Hepatocyte (in vitro differentiated cells): ENCODE data around the gene LMAN2L.

ENCODE experiments used
- EZH2 ChIP-seq: fragments of 200-600 bp; sonication (generic); IDR thresholded peaks from 2 replicates; pipeline ENCODE4 v1.6.1; 2016; ENCODE audit warnings: antibody characterized with exemption, mild to moderate bottlenecking, borderline replicate concordance
- TF ChIP-seq, protein P1 (sequence below): fragments of 200-600 bp; sonication (generic); IDR thresholded peaks from 2 replicates; pipeline ENCODE4 v1.5.1; 2016; ENCODE audit warnings: antibody characterized with exemption, mild to moderate bottlenecking; ENCODE audit not compliant: poor library complexity

DNA sequence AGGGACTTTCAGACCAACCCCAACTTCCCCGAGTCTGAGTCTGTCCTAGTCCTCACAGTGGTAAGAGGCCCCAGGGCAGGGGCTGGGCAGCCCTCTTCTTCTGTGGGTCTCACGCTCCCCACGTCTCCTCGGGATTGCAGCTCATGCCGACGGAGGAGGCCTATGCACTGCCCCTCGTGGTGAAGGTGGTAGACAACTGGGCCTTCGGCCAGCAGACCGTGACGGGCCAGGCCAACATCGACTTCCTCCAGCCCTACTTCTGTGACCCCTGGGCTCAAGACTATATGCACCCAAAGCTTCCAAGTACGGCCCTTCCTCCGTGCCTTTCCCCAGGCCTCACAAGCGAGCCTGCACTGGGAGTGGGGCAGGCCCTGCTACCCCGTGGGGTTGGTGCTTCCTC, 44.3 kb downstream of the LMAN2L start:
- TF ChIP-seq EZH2, result no peak
- TF ChIP-seq, protein P1, sequence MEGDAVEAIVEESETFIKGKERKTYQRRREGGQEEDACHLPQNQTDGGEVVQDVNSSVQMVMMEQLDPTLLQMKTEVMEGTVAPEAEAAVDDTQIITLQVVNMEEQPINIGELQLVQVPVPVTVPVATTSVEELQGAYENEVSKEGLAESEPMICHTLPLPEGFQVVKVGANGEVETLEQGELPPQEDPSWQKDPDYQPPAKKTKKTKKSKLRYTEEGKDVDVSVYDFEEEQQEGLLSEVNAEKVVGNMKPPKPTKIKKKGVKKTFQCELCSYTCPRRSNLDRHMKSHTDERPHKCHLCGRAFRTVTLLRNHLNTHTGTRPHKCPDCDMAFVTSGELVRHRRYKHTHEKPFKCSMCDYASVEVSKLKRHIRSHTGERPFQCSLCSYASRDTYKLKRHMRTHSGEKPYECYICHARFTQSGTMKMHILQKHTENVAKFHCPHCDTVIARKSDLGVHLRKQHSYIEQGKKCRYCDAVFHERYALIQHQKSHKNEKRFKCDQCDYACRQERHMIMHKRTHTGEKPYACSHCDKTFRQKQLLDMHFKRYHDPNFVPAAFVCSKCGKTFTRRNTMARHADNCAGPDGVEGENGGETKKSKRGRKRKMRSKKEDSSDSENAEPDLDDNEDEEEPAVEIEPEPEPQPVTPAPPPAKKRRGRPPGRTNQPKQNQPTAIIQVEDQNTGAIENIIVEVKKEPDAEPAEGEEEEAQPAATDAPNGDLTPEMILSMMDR, result no peak
